HG02938 (cell line): Measurements from ENCODE around the gene NBR1.
"Not testable (repeated sequence)": the region's sequence is repeated elsewhere in the genome, so short reads cannot be mapped to it uniquely, and the experiment has no call there.

ENCODE experiments used
- ATAC-seq: cut with Tn5 transposase; IDR thresholded peaks from one replicate; pipeline ENCODE4 v1.9.1; 2021; ENCODE audit warnings: mild to moderate bottlenecking, moderate library complexity; ENCODE audit not compliant: unreplicated experiment

The NBR1 gene

GRCh38 chr17:43213545-43213944 is 42.5 kb downstream of the NBR1 start:
- no peak for ATAC-seq

GRCh38 chr17:43215341-43215740 is 44.3 kb downstream of the NBR1 start:
- no peak for ATAC-seq

- no peak for ATAC-seq
Measured at GRCh38 chr17:43216369-43216761, 45.4 kb downstream of the NBR1 start.

GRCh38 chr17:43216762-43217613 is 46.0 kb downstream of the NBR1 start:
- no peak for ATAC-seq

GRCh38 chr17:43217614-43218087 is 46.6 kb downstream of the NBR1 start:
- no peak for ATAC-seq

GRCh38 chr17:43219001-43219400 is 48.0 kb downstream of the NBR1 start:
- no peak for ATAC-seq

- ATAC-seq, result no peak
Measured at GRCh38 chr17:43219746-43220380, 48.8 kb downstream of the NBR1 start.

- ATAC-seq, result no peak
Measured at GRCh38 chr17:43220511-43221125, 49.6 kb downstream of the NBR1 start.

- no peak for ATAC-seq
Measured at GRCh38 chr17:43224146-43224705, 53.2 kb downstream of the NBR1 start.

- ATAC-seq, result no peak
Measured at GRCh38 chr17:43226393-43226792, 55.4 kb downstream of the NBR1 start.

GRCh38 chr17:43228020-43228782 is 57.2 kb downstream of the NBR1 start, which contains the start of gene CCDC200:
Gene CCDC200 (minus strand): TSS chr17:43228623. CDS start chr17:43228554, 69 bp downstream.
- not testable (repeated sequence) for ATAC-seq

GRCh38 chr17:43231205-43232020 is 60.4 kb downstream of the NBR1 start:
- ATAC-seq, result not testable (repeated sequence)

GRCh38 chr17:43232021-43232699 is 61.1 kb downstream of the NBR1 start:
- ATAC-seq, result not testable (repeated sequence)

GRCh38 chr17:43233263-43233662 is 62.2 kb downstream of the NBR1 start:
- not testable (repeated sequence) for ATAC-seq

GRCh38 chr17:43233877-43234276 is 62.9 kb downstream of the NBR1 start, which contains the start of gene RNU2-1:
Gene RNU2-1 (minus strand): TSS chr17:43233977.
- not testable (repeated sequence) for ATAC-seq

GRCh38 chr17:43239597-43239996 is 68.6 kb downstream of the NBR1 start:
- ATAC-seq, result not testable (repeated sequence)

- ATAC-seq, result not testable (repeated sequence)
Measured at GRCh38 chr17:43240596-43241352, 69.8 kb downstream of the NBR1 start.

- ATAC-seq, result not testable (repeated sequence)
Measured at GRCh38 chr17:43246456-43246855, 75.4 kb downstream of the NBR1 start.
